HG03565 (cell line): ENCODE data around the gene VIM.
A peak's percentile ranks its signal among the peaks of the same experiment; 100 is the strongest.

Source experiments
- ATAC-seq: cut with Tn5 transposase; IDR thresholded peaks from one replicate; pipeline ENCODE4 v1.9.1; 2021; ENCODE audit warnings: mild to moderate bottlenecking, moderate library complexity; ENCODE audit not compliant: unreplicated experiment

The VIM gene

DNA sequence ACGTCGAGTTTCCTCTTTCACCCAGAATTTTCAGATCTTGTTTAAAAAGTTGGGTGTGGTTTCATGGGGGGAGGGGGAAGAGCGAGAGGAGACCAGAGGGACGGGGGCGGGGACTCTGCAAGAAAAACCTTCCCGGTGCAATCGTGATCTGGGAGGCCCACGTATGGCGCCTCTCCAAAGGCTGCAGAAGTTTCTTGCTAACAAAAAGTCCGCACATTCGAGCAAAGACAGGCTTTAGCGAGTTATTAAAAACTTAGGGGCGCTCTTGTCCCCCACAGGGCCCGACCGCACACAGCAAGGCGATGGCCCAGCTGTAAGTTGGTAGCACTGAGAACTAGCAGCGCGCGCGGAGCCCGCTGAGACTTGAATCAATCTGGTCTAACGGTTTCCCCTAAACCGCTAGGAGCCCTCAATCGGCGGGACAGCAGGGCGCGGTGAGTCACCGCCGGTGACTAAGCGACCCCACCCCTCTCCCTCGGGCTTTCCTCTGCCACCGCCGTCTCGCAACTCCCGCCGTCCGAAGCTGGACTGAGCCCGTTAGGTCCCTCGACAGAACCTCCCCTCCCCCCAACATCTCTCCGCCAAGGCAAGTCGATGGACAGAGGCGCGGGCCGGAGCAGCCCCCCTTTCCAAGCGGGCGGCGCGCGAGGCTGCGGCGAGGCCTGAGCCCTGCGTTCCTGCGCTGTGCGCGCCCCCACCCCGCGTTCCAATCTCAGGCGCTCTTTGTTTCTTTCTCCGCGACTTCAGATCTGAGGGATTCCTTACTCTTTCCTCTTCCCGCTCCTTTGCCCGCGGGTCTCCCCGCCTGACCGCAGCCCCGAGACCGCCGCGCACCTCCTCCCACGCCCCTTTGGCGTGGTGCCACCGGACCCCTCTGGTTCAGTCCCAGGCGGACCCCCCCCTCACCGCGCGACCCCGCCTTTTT lies at the start of gene VIM:
Gene VIM, plus strand, starts transcription at position 151 of the 925 bp plus-strand sequence. CDS start 1,182 bp downstream, outside the sequence.
- peak; percentile 28 for ATAC-seq

DNA sequence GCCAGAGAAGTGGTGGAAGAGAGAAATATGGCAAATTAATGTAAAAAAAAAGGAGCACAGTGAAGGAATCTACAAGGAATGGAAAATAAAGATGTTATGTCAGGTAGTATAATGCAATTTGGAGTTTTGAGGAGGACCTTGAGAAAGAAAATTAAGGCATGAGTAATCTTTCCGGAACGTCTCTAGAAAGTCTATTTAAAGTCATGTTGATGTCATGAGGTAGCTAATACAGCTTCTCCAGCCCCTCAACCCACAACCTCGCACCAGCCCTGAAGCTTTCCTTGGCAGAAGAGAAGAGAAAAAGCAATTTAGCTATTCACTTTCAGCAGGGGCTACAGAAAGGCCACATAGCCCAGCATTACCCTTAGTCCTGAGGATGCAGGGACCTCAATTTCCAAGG lies 49.0 kb upstream of the VIM start:
- ATAC-seq, result no peak

GRCh38 chr10:17181110-17181509 lies 46.9 kb upstream of the VIM start:
- ATAC-seq, result no peak

DNA sequence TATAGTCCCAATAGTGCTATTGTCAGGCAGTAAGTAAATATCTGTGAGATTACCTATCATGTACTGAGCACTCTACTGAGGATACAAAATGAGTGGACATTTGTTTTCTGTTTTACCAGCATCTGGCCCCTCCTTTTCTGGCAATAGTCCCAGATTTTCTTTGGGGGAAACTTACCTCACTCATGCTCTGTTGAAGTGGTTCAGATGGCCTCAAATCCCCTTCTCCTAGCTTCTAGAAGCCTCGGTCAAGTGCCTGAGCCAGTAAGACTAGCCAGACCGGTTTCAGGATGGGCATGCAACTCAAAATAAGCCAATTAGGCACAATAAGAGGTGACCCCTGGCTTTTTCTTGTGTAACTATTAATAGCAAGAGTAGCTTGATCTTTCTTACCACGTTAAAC lies 46.3 kb upstream of the VIM start:
- no peak for ATAC-seq

DNA sequence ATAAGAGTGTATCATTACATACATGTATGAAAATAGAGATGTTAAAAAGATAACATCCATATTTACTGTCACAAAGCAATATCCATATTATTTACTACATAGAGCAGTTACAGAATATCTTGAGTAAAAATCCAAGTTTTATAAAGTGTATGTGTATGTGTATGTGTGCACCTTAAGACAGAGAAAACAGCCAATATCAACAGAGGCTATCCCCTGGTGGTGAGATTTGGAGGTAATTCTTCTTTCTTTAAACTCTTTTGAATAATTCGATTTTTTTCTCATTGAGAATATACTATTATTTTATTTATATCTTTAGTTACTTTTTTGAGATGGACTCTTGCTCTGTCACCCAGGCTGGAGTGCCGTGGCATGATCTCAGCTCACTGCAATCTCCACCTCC lies 44.9 kb upstream of the VIM start:
- ATAC-seq, result no peak

DNA sequence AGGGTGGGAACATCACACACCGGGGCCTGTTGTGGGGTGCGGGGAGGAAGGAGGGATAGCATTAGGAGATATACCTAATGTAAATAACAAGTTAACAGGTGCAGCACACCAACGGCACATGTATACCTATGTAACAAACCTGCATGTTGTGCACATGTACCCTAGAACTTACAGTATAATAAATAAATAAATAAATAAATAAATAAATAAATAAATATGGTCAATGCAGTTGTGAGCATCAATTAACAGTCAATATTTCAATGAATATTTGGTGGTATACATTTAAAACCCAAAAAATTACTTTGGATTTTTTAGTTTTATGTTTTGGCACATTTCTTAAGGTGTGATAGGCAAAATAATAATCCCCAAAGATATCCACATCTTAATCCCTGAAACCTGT lies 42.2 kb upstream of the VIM start:
- no peak for ATAC-seq

GRCh38 chr10:17188644-17189172 lies 39.3 kb upstream of the VIM start:
- no peak for ATAC-seq

DNA sequence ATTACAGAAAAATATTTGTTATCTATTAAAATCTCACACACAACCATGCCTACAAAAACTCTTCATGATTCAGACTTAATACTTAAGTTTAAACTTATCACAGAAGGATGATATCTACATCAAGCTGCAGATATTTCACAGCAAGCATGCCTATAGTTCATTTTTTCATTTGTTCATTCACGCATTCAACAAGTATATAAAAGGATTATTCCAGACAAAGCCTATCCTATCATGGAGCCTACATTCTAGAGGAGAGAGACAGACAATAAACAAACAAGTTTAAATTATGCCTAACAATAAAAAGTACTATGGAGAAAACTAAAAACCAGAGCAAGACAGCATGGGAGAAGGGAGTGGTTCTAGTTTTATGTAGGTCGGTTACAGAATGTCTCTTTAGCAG lies 37.4 kb upstream of the VIM start:
- ATAC-seq, result no peak

DNA sequence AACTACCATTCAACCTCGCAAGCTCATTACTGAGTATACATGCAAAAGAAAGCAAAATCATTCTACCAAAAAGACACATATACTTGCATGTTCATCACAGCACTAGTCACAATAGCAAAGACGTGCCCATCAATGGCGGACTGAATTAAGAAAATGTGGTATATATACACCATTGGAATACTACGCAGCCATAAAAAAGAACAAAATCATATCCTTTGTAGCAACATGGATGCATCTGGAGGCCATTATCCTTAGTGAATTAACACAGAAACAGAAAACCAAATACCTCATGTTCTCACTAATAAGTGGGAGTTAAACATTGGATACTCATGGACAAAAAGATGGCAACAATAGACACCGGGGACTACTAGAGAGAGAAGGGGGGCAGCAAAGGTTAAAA lies 33.0 kb upstream of the VIM start:
- no peak for ATAC-seq

DNA sequence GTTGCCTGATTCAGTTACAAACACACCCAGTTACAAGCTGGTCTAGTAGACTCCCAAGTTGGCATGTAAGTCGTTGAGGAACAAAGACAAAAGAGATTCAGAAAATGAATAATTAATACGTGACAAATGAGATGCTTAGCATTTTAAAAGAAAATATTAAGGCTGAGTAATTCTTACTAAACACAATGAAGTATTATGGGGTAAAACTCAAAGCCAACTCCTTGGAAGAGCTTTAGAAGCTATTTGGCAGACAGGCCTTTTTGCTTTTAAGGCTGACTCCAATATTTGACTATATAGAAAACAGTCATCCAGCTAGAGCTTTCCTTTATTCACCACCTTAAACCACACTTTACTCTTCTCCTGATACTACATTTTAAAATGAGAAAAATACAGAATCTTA lies 32.0 kb upstream of the VIM start:
- no peak for ATAC-seq

- ATAC-seq, result no peak
Observed at GRCh38 chr10:17196573-17196972, 31.5 kb upstream of the VIM start.

DNA sequence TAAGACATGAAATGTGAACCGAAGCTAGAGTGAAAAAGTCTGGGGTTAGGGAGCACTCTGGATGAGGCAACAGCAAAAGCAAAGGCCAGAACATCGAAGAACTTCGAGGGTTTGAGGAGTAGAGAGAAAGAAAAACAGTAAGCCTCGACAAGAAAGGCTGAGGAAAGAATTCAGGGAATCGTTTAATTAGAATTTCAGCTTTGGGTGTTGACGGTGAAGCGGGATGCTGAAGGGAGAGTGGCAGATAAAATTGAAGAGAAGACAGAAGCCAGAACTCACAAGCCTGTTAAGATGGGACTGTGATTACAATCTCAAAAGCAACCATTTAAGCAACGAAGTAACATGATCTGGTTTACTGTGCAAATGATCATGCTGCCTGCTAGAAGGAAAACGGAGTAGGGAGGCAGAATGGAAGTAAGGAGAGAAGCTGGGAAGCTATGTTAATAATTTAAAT lies 28.7 kb upstream of the VIM start:
- no peak for ATAC-seq

GRCh38 chr10:17200001-17200911 lies 27.8 kb upstream of the VIM start:
- no peak for ATAC-seq

- ATAC-seq, result peak; percentile 86
Observed at GRCh38 chr10:17200912-17201793, 26.9 kb upstream of the VIM start, which contains the start of gene TRDMT1. TRDMT1 (minus strand) TSS chr10:17201672; CDS start chr10:17201634, 38 bp downstream.

GRCh38 chr10:17201794-17202116 lies 26.3 kb upstream of the VIM start:
- ATAC-seq, result no peak

DNA sequence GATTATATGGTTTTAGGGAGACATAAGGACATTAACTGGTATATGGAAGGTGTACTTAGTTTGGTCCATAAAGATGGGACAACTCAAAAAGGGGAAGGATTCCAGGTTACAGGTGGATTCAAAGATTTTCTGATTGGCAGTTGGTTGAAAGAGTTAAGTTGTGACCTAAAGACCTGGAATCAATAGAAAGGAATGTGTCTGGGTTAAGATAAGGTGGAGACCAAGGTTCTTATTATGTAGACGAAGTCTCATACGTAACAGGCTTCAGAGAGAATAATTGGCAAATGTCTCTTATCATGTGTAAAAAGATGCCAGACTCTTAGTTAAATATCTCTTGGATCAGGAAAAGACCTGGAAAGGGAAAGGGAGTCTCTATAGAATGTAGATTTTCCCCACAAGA lies 25.5 kb upstream of the VIM start:
- no peak for ATAC-seq

DNA sequence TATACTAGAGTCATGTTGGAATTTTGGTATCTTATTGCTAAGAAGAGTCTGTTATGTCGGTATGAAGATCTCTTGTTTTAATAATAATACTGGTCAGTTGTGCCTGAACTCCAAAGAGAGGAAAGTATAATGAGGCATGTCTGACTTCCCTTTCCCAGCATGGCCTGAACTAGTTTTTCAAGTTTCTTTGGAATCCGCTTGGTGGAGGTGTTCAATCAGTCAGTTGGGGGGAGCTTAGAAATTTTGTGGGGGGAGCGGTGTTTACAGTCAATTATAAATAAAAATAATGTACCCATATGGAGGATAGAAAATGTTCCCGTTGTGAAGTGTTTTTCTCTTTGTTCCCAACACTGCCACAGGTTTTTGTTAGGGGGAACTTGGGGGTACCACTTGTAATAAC lies 25.0 kb upstream of the VIM start:
- ATAC-seq, result no peak

GRCh38 chr10:17203416-17203815 lies 24.6 kb upstream of the VIM start:
- ATAC-seq, result no peak

GRCh38 chr10:17206210-17206709 lies 21.8 kb upstream of the VIM start:
- ATAC-seq, result peak; percentile 35

DNA sequence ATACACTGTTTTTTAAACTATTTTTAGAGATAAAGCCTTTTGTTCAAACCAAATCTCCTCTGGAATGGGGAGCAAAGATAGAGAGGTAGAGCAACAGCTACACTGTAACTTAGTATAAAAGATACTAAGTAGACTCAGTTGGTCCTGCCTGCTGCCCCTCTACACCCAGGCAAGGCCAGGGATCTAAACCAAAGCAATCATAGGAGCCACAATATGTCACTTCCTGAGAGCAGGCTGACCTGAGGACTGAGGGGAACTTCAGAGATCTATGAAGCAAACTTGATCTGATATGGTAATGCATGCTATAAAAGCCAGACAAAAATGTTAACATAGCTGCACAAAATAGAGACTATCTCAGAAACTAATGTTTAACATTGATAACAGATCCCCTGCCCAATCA lies 19.6 kb upstream of the VIM start:
- ATAC-seq, result no peak
